Hepatocyte (in vitro differentiated cells): ENCODE results near the gene DENND5A. TPM values are rescaled to one million over a fixed set of nuclear protein-coding genes. Genes with fewer than 3 reads are reported as not detected.

Source experiments
- DNase-seq: peaks from one replicate; pipeline ENCODE4 v3.0.0-alpha.2; 2016; ENCODE audit warnings: low spot score
- H2AFZ ChIP-seq: fragments of 200-600 bp; sonication (generic); 2 replicates; pipeline ENCODE4 v1.6.0; 2016; ENCODE audit warnings: antibody characterized with exemption, mild to moderate bottlenecking
- H3K27ac ChIP-seq: fragments of 200-600 bp; sonication (generic); 2 replicates; pipeline ENCODE4 v1.5.1; 2016; ENCODE audit warnings: mild to moderate bottlenecking
- H3K27me3 ChIP-seq: fragments of 200-600 bp; sonication (generic); 2 replicates; pipeline ENCODE4 v1.6.1; 2016
- H3K36me3 ChIP-seq: fragments of 200-600 bp; sonication (generic); replicated peaks from 2 replicates; pipeline ENCODE4 v1.5.1; 2016; ENCODE audit warnings: low read depth; ENCODE audit not compliant: insufficient read depth
- H3K4me1 ChIP-seq: fragments of 200-600 bp; sonication (generic); 2 replicates; pipeline ENCODE4 v1.5.1; 2016; ENCODE audit warnings: mild to moderate bottlenecking, moderate library complexity; ENCODE audit not compliant: insufficient read depth
- H3K4me2 ChIP-seq: fragments of 200-600 bp; sonication (generic); 2 replicates; pipeline ENCODE4 v1.6.0; 2016
- H3K4me3 ChIP-seq: fragments of 200-600 bp; sonication (generic); 2 replicates; pipeline ENCODE4 v1.5.1; 2016; ENCODE audit warnings: mild to moderate bottlenecking
- H3K79me2 ChIP-seq: fragments of 200-600 bp; sonication (generic); 2 replicates; pipeline ENCODE4 v1.6.0; 2017; ENCODE audit warnings: mild to moderate bottlenecking
- H3K9me2 ChIP-seq: fragments of 200-600 bp; sonication (generic); replicated peaks from 2 replicates; pipeline ENCODE4 v1.6.0; 2017; ENCODE audit warnings: mild to moderate bottlenecking; ENCODE audit not compliant: insufficient read depth
- H3K9me3 ChIP-seq: fragments of 200-600 bp; sonication (generic); 2 replicates; pipeline ENCODE4 v1.5.1; 2016; ENCODE audit warnings: low read depth, mild to moderate bottlenecking
- H4K20me1 ChIP-seq: fragments of 200-600 bp; sonication (generic); 2 replicates; pipeline ENCODE4 v1.6.0; 2016; ENCODE audit warnings: mild to moderate bottlenecking; ENCODE audit not compliant: insufficient read depth, poor library complexity, severe bottlenecking
- EZH2 ChIP-seq: fragments of 200-600 bp; sonication (generic); IDR thresholded peaks from 2 replicates; pipeline ENCODE4 v1.6.1; 2016; ENCODE audit warnings: antibody characterized with exemption, mild to moderate bottlenecking, borderline replicate concordance
- EZH2phosphoT487 ChIP-seq: fragments of 200-600 bp; sonication (generic); IDR thresholded peaks from one replicate; pipeline ENCODE4 v1.6.1; 2018; ENCODE audit warnings: antibody characterized with exemption, mild to moderate bottlenecking, low read depth, moderate library complexity; ENCODE audit not compliant: unreplicated experiment, severe bottlenecking
- WGBS: methylation state at CpG from one replicate; pipeline ENCODE4 v1.1.6; 2016; ENCODE audit warnings: low lambda C conversion rate; ENCODE audit errors: missing lambda C conversion rate; 5-methylcytosine and 5-hydroxymethylcytosine counted together
- polyA plus RNA-seq: library from polyadenylated mRNA; unstranded; fragments of >200 nt; fragmentation: Nextera tagmentation; extraction: Ambion mirVana; gene quantifications from 2 replicates; pipeline ENCODE4 v1.2.1, GENCODE V29; 2016
- total RNA-seq: library from RNA; depleted of rRNA; stranded (reverse); fragments of >200 nt; gene quantifications from 2 replicates; pipeline ENCODE4 v1.2.3, GENCODE V29; 2014
- TF ChIP-seq, protein P1 (sequence below): fragments of 200-600 bp; sonication (generic); IDR thresholded peaks from 2 replicates; pipeline ENCODE4 v1.5.1; 2016; ENCODE audit warnings: antibody characterized with exemption, mild to moderate bottlenecking; ENCODE audit not compliant: poor library complexity

Gene DENND5A
- total and polyA plus RNA-seq, 2 experiments from 2014 or later = 29.7 to 56.4 TPM

- H3K27me3 ChIP-seq = no peaks in the 10 kb centered on the region
- no peak for DNase-seq
- H3K36me3 ChIP-seq = no peaks in the 10 kb centered on the region
- no peak overlapping the region for H3K27ac ChIP-seq
- no peak overlapping the region for H3K4me2 ChIP-seq
- TF ChIP-seq EZH2phosphoT487 (no peak), EZH2 (no peak)
- TF ChIP-seq, protein P1, sequence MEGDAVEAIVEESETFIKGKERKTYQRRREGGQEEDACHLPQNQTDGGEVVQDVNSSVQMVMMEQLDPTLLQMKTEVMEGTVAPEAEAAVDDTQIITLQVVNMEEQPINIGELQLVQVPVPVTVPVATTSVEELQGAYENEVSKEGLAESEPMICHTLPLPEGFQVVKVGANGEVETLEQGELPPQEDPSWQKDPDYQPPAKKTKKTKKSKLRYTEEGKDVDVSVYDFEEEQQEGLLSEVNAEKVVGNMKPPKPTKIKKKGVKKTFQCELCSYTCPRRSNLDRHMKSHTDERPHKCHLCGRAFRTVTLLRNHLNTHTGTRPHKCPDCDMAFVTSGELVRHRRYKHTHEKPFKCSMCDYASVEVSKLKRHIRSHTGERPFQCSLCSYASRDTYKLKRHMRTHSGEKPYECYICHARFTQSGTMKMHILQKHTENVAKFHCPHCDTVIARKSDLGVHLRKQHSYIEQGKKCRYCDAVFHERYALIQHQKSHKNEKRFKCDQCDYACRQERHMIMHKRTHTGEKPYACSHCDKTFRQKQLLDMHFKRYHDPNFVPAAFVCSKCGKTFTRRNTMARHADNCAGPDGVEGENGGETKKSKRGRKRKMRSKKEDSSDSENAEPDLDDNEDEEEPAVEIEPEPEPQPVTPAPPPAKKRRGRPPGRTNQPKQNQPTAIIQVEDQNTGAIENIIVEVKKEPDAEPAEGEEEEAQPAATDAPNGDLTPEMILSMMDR = no peak
- no peaks in the 10 kb centered on the region for H3K79me2 ChIP-seq
- no peaks in the 10 kb centered on the region for H3K9me2 ChIP-seq
- H3K9me3 ChIP-seq = no peaks in the 10 kb centered on the region
- H3K4me1 ChIP-seq = no peaks in the 10 kb centered on the region
- H3K4me3 ChIP-seq = no peak overlapping the region
- no peaks in the 10 kb centered on the region for H4K20me1 ChIP-seq
- WGBS = 96% methylated on average over 2 of the region's 2 CpGs
- no peak overlapping the region for H2AFZ ChIP-seq
These were observed 139.8 kb downstream of the DENND5A start for GRCh38 chr11:9125185-9125886.

- 97% methylated on average over 2 of the region's 2 CpGs for WGBS
- TF ChIP-seq, protein P1 = no peak
- no peak for TF ChIP-seq EZH2
- TF ChIP-seq EZH2phosphoT487 = no peak
- no peaks in the 10 kb centered on the region for H3K4me1 ChIP-seq
These were observed 141.4 kb downstream of the DENND5A start for GRCh38 chr11:9123595-9124304.

DNA sequence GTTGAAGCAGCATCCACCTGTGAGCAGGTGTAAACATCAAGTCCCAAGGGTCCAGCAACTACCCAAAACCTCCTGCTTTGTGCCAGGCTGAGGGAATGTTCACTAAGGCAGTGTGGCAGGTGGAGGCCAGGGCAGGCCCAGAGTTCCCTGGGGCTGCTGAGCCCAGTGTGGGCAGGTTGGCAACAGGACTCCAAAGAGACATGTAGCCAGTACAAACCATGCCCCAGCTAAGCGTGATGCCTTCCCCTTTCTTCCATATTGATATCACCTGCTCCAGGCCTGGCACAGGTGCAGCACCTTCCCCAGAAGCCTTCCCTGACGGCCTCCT, 143.7 kb downstream of the DENND5A start:
- Histone ChIP-seq H4K20me1 (no peaks in the 10 kb centered on the region), H3K36me3 (no peaks in the 10 kb centered on the region), H3K27ac (no peak overlapping the region), H2AFZ (no peak overlapping the region), H3K4me1 (no peaks in the 10 kb centered on the region), H3K9me3 (no peaks in the 10 kb centered on the region), H3K9me2 (no peaks in the 10 kb centered on the region), H3K79me2 (no peaks in the 10 kb centered on the region), H3K27me3 (no peaks in the 10 kb centered on the region), H3K4me3 (no peak overlapping the region), H3K4me2 (no peak overlapping the region)
- no peak for DNase-seq
- TF ChIP-seq EZH2phosphoT487 (no peak), EZH2 (no peak)
- TF ChIP-seq, protein P1 = no peak
- WGBS = 94% methylated on average over 2 of the region's 2 CpGs

More at GRCh38 chr11:9123595-9124304, 141.4 kb downstream of the DENND5A start:
- Histone ChIP-seq H3K4me2 (no peak overlapping the region), H3K79me2 (no peaks in the 10 kb centered on the region), H3K27ac (no peak overlapping the region), H3K36me3 (no peaks in the 10 kb centered on the region), H4K20me1 (no peaks in the 10 kb centered on the region), H3K4me3 (no peak overlapping the region), H3K9me3 (no peaks in the 10 kb centered on the region), H3K9me2 (no peaks in the 10 kb centered on the region), H3K27me3 (no peaks in the 10 kb centered on the region), H2AFZ (no peak overlapping the region)
- DNase-seq = no peak
